Measurements from ENCODE around the gene SLF2. TPM values are rescaled to one million over a fixed set of nuclear protein-coding genes. Genes with fewer than 3 reads are reported as not detected.

The SLF2 gene, protein sequence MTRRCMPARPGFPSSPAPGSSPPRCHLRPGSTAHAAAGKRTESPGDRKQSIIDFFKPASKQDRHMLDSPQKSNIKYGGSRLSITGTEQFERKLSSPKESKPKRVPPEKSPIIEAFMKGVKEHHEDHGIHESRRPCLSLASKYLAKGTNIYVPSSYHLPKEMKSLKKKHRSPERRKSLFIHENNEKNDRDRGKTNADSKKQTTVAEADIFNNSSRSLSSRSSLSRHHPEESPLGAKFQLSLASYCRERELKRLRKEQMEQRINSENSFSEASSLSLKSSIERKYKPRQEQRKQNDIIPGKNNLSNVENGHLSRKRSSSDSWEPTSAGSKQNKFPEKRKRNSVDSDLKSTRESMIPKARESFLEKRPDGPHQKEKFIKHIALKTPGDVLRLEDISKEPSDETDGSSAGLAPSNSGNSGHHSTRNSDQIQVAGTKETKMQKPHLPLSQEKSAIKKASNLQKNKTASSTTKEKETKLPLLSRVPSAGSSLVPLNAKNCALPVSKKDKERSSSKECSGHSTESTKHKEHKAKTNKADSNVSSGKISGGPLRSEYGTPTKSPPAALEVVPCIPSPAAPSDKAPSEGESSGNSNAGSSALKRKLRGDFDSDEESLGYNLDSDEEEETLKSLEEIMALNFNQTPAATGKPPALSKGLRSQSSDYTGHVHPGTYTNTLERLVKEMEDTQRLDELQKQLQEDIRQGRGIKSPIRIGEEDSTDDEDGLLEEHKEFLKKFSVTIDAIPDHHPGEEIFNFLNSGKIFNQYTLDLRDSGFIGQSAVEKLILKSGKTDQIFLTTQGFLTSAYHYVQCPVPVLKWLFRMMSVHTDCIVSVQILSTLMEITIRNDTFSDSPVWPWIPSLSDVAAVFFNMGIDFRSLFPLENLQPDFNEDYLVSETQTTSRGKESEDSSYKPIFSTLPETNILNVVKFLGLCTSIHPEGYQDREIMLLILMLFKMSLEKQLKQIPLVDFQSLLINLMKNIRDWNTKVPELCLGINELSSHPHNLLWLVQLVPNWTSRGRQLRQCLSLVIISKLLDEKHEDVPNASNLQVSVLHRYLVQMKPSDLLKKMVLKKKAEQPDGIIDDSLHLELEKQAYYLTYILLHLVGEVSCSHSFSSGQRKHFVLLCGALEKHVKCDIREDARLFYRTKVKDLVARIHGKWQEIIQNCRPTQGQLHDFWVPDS
- total RNA-seq: 17.8 and 20.4 TPM in 2 replicates

GRCh38 chr10:100912605-100913469, at the start of gene SLF2:
SLF2 (plus strand) TSS chr10:100912963; CDS start chr10:100913111, 148 bp downstream.

DNA sequence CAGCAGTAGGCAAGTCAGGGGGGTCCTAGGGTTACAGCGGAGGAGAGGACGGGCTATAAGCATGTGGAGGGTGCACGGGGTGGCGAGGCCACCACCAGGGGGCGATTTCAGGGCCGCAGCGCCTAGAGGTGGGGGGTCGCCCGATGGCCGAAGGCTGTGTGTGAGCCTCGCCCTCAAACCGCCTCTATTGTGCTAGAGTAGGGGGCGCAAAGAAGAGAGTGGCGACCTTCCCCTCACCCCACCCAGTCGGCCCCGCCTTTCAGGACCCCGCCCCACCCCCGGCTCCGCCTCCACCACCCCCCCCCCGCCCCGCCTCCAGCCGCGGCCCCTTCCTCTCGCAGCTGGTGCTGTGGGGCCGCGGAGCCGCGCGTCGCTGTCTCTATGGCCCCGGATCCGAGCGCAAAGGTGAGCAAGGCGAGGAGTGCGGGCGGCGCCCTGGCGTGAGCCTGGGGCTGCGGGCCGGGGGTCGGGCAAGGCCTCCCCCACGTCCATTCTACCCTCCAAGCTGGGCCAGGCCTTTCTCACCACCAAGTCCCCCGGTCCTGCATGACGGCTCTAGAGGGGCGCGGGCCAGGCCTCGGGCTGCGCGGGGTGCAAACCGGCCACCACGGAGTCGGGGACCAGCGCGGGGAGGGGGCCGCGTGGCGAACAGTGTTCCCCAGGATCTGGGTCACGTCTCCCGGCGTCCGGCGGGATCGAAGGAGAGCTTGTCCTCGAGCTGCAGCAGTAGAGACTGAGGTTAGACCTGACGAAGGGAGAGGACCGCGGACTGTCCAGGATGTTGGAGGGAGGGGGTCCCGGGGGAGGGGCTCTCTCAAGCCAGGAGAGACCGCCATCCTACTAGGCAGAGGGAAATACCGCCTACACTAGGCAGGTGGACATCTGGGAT, 56.7 kb downstream of the SLF2 start, which contains the start of gene SEMA4G:
SEMA4G (plus strand) TSS at position 318 of the 889 bp plus-strand sequence. CDS start 3,409 bp downstream, outside the sequence.

DNA sequence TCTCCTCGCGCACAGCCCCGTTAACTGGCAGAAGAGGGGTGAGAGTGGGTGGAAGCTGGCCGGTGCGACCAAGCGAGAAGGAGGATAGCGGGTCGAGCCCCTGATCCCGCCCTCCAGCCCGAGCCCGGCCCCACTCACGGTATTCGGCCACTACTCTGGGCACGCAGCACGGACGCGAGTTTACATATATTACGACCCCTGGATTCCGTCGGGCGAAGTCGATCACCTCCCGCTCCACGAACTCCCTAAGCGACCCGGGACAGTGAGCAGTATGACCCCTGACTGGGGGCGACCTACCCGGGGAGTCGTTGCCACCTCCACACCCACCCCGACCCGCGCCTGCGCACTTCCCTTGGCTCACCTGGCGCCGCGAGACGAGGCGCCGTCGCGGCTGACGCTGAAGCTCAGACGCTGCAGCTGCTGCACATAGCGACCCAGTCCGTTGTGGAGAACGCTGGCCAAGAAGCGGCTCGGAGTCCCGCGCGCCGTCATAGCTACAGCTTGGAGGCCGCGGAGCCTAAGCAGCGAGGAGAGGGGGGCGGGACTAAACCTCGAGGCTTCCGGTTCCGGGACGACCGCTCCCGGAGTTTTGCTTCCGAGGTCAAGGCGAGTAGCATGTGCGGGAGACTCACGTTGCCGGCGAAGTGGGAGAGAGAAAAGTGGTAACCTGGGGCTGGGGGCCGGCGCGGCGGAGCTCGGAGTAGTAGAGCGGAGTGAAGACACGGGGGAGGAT, 74.4 kb downstream of the SLF2 start, which contains the start of the genes MRPL43 and TWNK:
MRPL43 (minus strand) TSS at position 546 of the 733 bp plus-strand sequence; CDS start at position 492, 54 bp downstream.
TWNK (plus strand) TSS at position 592 of the 733 bp plus-strand sequence. CDS start 668 bp downstream, outside the sequence.

GRCh38 chr10:100999742-101000126, 87.0 kb downstream of the SLF2 start, which contains the start of gene LZTS2:
LZTS2 (plus strand) TSS chr10:100999808; CDS start chr10:101002539, 2,731 bp downstream.

Other genes with a start within 250 kb of the SLF2 start
- gene PAX2, start 167.4 kb upstream of the SLF2 start, total RNA-seq: not detected in 2 replicates
- gene SEMA4G, start 56.5 kb downstream of the SLF2 start, total RNA-seq: 0.84 and 1.8 TPM in 2 replicates
- 80.0 and 96.6 TPM in 2 replicates for gene MRPL43, start 74.5 kb downstream of the SLF2 start, total RNA-seq
- 5.3 and 5.8 TPM in 2 replicates for gene TWNK, start 74.6 kb downstream of the SLF2 start, total RNA-seq
- 95.7 and 124 TPM in 2 replicates for gene LZTS2, start 86.8 kb downstream of the SLF2 start, total RNA-seq
- gene PDZD7, start 118.2 kb downstream of the SLF2 start, total RNA-seq: 0.07 and 1.8 TPM in 2 replicates
- gene SFXN3, start 118.3 kb downstream of the SLF2 start, total RNA-seq: 80.3 and 88.3 TPM in 2 replicates
- gene KAZALD1, start 149.0 kb downstream of the SLF2 start, total RNA-seq: 0.20 and 0.40 TPM in 2 replicates
- gene TLX1, start 218.3 kb downstream of the SLF2 start, total RNA-seq: not detected in 2 replicates